ENCODE results near the gene RGS7. TPM values are rescaled to one million over a fixed set of nuclear protein-coding genes. Genes with fewer than 3 reads are reported as not detected.
A peak's percentile ranks its signal among the peaks of the same experiment; 100 is the strongest.

Gene RGS7
- polyA plus RNA-seq, 2 of the 4 experiments (the other 2 are of a cell fraction), result 0.08 TPM; not detected in 1

GRCh38 chr1:240806200-240806745, 550.7 kb downstream of the RGS7 start:
- FAIRE-seq (no peak), ATAC-seq (no peak), DNase-seq (ENCODE audit: low read depth in 1 of 2, low spot score in 1 of 2) (no peak)
- POLR2A ChIA-PET, result no interaction called here
- Histone ChIP-seq H3K4me2 (peak overlapping the region; percentile 35; the same call in 1 of the 3 replicates), H3K27ac (no peak overlapping the region), H3K4me3 (no peak overlapping the region), H3K9me3 (no peaks in the 10 kb centered on the region), H3K4me1 (peaks cover 34% of the 10 kb centered on the region)
- WGBS (ENCODE audit: missing lambda C conversion rate), result 40% methylated on average over 5 of the region's 5 CpGs
- TF ChIP-seq CBX8 (IDR thresholded peaks at IDR 0.05), result no peak
- no peak for TF ChIP-seq POLR2A (IDR thresholded peaks at IDR 0.05; ENCODE audit: low read length)
- no peak for TF ChIP-seq E2F6 (IDR thresholded peaks at IDR 0.05; ENCODE audit: borderline replicate concordance, low read depth)
- TF ChIP-seq SMC3 (IDR thresholded peaks at IDR 0.05), result no peak
- TF ChIP-seq POLR2AphosphoS2 (conservative IDR thresholded peaks at IDR 0.05; ENCODE audit: low read length), result no peak
- no peak for TF ChIP-seq CHD4 (IDR thresholded peaks at IDR 0.05; ENCODE audit: borderline replicate concordance)
- TF ChIP-seq ZNF302 (CRISPR knock-in tag; IDR thresholded peaks at IDR 0.05), result no peak
- no peak for TF ChIP-seq JUNB (IDR thresholded peaks at IDR 0.05)
- TF ChIP-seq, protein P1, sequence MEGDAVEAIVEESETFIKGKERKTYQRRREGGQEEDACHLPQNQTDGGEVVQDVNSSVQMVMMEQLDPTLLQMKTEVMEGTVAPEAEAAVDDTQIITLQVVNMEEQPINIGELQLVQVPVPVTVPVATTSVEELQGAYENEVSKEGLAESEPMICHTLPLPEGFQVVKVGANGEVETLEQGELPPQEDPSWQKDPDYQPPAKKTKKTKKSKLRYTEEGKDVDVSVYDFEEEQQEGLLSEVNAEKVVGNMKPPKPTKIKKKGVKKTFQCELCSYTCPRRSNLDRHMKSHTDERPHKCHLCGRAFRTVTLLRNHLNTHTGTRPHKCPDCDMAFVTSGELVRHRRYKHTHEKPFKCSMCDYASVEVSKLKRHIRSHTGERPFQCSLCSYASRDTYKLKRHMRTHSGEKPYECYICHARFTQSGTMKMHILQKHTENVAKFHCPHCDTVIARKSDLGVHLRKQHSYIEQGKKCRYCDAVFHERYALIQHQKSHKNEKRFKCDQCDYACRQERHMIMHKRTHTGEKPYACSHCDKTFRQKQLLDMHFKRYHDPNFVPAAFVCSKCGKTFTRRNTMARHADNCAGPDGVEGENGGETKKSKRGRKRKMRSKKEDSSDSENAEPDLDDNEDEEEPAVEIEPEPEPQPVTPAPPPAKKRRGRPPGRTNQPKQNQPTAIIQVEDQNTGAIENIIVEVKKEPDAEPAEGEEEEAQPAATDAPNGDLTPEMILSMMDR (IDR thresholded peaks at IDR 0.05), result no peak
- no peak for TF ChIP-seq EP300 (IDR thresholded peaks at IDR 0.05)
- TF ChIP-seq RFX5 (IDR thresholded peaks at IDR 0.05), result no peak
- TF ChIP-seq, protein P2, sequence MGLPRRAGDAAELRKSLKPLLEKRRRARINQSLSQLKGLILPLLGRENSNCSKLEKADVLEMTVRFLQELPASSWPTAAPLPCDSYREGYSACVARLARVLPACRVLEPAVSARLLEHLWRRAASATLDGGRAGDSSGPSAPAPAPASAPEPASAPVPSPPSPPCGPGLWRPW (IDR thresholded peaks at IDR 0.05), result no peak
- no peak for TF ChIP-seq HOXB5 (CRISPR knock-in tag; IDR thresholded peaks at IDR 0.05)
- CTCF ChIA-PET, result interaction anchor here (1.1 to 1.3 kb wide), 2 partner anchors 8 to 83 kb away, joined by 3 to 4 read pairs; no protein-coding TSS in a partner anchor

- 58% methylated on average over 2 of the region's 2 CpGs for WGBS (ENCODE audit: missing lambda C conversion rate)
- 0 out of 6 replicates have a peak overlapping the region, but pooled peaks of 1 of the 2 experiments have one; percentile 32 for H3K27ac ChIP-seq
- no peak for DNase-seq (ENCODE audit: low read depth in 1 of 2, low spot score in 1 of 2)
These were observed 552.5 kb downstream of the RGS7 start for GRCh38 chr1:240804475-240804874.

GRCh38 chr1:240803151-240803550, 553.9 kb downstream of the RGS7 start:
- POLR2A ChIA-PET, result no interaction called here
- H3K9me3 ChIP-seq, result no peaks in the 10 kb centered on the region
- peak; percentile 44 to 61 for DNase-seq (ENCODE audit: low read depth in 1 of 2, low spot score in 1 of 2)
- ATAC-seq, result peak; percentile 84 to 85; a peak in 5 of 6 replicates
- H3K27ac ChIP-seq, result peak overlapping the region in 1 of 2 experiments; percentile 43; a peak in 2 of 6 replicates
- peak; percentile 23 for FAIRE-seq
- no peak overlapping the region for H3K4me3 ChIP-seq
- CTCF ChIA-PET, result no interaction called here
- peak overlapping the region; percentile 67 for H3K4me2 ChIP-seq
- H3K4me1 ChIP-seq, result peaks cover 37% of the 10 kb centered on the region
- TF ChIP-seq ESRRA (IDR thresholded peaks at IDR 0.05; ENCODE audit: borderline replicate concordance, low read length) (no peak), SMC3 (IDR thresholded peaks at IDR 0.05) (no peak), GATA3 (IDR thresholded peaks at IDR 0.05; ENCODE audit: borderline replicate concordance) (peak; percentile 15; the same call in 1 of the 2 replicates), JUN (IDR thresholded peaks at IDR 0.05) (no peak), NPAS2 (CRISPR knock-in tag; IDR thresholded peaks at IDR 0.05; ENCODE audit: borderline replicate concordance) (no peak), TFCP2L1 (CRISPR knock-in tag; IDR thresholded peaks at IDR 0.05) (no peak), MAZ (IDR thresholded peaks at IDR 0.05; ENCODE audit: borderline replicate concordance, low read depth, low read length) (no peak), FOSL2 (IDR thresholded peaks at IDR 0.05) (peak; percentile 66), FOSL2 (CRISPR knock-in tag; IDR thresholded peaks at IDR 0.05) (peak; percentile 40), HDAC2 (IDR thresholded peaks at IDR 0.05) (no peak), HEYL (CRISPR knock-in tag; IDR thresholded peaks at IDR 0.05) (no peak), KDM1A (IDR thresholded peaks at IDR 0.05; ENCODE audit: low read depth) (no peak), KDM5A (IDR thresholded peaks at IDR 0.05) (no peak), HOXB13 (CRISPR knock-in tag; IDR thresholded peaks at IDR 0.05; ENCODE audit: low read depth) (no peak), CHD4 (IDR thresholded peaks at IDR 0.05; ENCODE audit: borderline replicate concordance) (no peak), JUNB (IDR thresholded peaks at IDR 0.05) (peak; percentile 67)
- TF ChIP-seq, protein P3, sequence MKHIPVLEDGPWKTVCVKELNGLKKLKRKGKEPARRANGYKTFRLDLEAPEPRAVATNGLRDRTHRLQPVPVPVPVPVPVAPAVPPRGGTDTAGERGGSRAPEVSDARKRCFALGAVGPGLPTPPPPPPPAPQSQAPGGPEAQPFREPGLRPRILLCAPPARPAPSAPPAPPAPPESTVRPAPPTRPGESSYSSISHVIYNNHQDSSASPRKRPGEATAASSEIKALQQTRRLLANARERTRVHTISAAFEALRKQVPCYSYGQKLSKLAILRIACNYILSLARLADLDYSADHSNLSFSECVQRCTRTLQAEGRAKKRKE (CRISPR knock-in tag; IDR thresholded peaks at IDR 0.05; ENCODE audit: low read depth), result no peak
- TF ChIP-seq, protein P1 (IDR thresholded peaks at IDR 0.05), result no peak

More at GRCh38 chr1:240804475-240804874, 552.5 kb downstream of the RGS7 start:
- H3K4me2 ChIP-seq, result no peak overlapping the region
- no peaks in the 10 kb centered on the region for H3K9me3 ChIP-seq
- CTCF ChIA-PET, result no interaction called here
- H3K4me3 ChIP-seq, result no peak overlapping the region
- FAIRE-seq (no peak), ATAC-seq (no peak)
- POLR2A ChIA-PET, result no interaction called here
- no peak for TF ChIP-seq CHD2 (IDR thresholded peaks at IDR 0.05; ENCODE audit: low read length, partially characterized antibody)
- TF ChIP-seq, protein P4, sequence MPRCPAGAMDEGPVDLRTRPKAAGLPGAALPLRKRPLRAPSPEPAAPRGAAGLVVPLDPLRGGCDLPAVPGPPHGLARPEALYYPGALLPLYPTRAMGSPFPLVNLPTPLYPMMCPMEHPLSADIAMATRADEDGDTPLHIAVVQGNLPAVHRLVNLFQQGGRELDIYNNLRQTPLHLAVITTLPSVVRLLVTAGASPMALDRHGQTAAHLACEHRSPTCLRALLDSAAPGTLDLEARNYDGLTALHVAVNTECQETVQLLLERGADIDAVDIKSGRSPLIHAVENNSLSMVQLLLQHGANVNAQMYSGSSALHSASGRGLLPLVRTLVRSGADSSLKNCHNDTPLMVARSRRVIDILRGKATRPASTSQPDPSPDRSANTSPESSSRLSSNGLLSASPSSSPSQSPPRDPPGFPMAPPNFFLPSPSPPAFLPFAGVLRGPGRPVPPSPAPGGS (IDR thresholded peaks at IDR 0.05), result no peak
- TF ChIP-seq POLR2AphosphoS2 (conservative IDR thresholded peaks at IDR 0.05; ENCODE audit: low read length), result no peak
- peaks cover 37% of the 10 kb centered on the region for H3K4me1 ChIP-seq
